ENCODE data around the gene FXR2. TPM values are rescaled to one million over a fixed set of nuclear protein-coding genes. Genes with fewer than 3 reads are reported as not detected.
"Not testable (repeated sequence)": the region's sequence is repeated elsewhere in the genome, so short reads cannot be mapped to it uniquely, and the experiment has no call there.

FXR2 gene
- total RNA-seq, 4 donors from 2014 or later: 6.2 to 37.8 (median 20.1) TPM

DNA sequence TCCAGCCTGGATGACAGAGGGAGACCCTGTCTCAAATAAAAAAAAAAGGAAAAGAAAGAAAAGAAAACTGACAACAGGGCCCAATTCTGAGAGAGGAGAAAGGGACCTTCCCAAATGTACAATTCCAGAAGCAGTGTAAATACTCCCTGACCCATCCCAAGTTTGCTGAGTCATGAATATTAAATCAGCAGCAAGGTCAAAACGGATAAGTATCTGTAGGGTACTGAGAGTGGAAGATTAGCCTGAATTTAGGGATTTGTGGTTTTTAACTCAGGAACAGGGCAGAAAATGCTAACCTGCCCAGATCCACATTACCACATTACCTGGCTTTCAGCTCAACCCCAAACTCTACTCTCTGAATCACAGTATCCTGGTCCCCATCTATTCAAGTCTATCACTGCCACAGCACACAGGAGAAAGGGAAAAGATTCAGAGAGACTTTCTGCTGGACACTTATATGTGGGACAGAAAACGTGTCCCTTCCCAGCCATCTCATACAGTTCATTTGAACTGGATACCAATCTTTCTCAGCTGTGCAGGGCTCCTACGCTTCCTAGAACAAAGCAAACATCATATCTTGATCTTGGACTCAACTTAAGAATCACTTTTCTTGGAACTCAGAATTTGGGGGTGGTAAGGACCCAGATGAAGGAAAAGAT is 2.9 kb downstream of the FXR2 start:
- Histone ChIP-seq H3K4me1 (peaks cover 0 to 16% of the 10 kb centered on the region in 2 donors), H3K36me3 (no peaks in the 10 kb centered on the region), H3K4me3 (no peak overlapping the region), H3K9me3 (no peaks in the 10 kb centered on the region), H3K27me3 (no peaks in the 10 kb centered on the region), H3K27ac (no peak overlapping the region)
- TF ChIP-seq, protein P1, sequence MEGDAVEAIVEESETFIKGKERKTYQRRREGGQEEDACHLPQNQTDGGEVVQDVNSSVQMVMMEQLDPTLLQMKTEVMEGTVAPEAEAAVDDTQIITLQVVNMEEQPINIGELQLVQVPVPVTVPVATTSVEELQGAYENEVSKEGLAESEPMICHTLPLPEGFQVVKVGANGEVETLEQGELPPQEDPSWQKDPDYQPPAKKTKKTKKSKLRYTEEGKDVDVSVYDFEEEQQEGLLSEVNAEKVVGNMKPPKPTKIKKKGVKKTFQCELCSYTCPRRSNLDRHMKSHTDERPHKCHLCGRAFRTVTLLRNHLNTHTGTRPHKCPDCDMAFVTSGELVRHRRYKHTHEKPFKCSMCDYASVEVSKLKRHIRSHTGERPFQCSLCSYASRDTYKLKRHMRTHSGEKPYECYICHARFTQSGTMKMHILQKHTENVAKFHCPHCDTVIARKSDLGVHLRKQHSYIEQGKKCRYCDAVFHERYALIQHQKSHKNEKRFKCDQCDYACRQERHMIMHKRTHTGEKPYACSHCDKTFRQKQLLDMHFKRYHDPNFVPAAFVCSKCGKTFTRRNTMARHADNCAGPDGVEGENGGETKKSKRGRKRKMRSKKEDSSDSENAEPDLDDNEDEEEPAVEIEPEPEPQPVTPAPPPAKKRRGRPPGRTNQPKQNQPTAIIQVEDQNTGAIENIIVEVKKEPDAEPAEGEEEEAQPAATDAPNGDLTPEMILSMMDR (IDR thresholded peaks at IDR 0.05): no peak
- TF ChIP-seq POLR2A (IDR thresholded peaks at IDR 0.05): no peak
- intact Hi-C loops (cut with DNase I; ENCODE audit: low total_unique reads): no loop called here
- DNase-seq: no peak

GRCh38 chr17:7610641-7611040 is 4.1 kb downstream of the FXR2 start:
- Histone ChIP-seq H3K4me1 (peaks cover 0 to 16% of the 10 kb centered on the region in 2 donors), H3K27ac (no peak overlapping the region), H3K27me3 (no peaks in the 10 kb centered on the region), H3K9me3 (no peaks in the 10 kb centered on the region), H3K4me3 (no peak overlapping the region), H3K36me3 (no peaks in the 10 kb centered on the region)
- intact Hi-C loops (cut with DNase I; ENCODE audit: low total_unique reads): no loop called here
- TF ChIP-seq, protein P1 (IDR thresholded peaks at IDR 0.05): no peak
- no peak for TF ChIP-seq POLR2A (IDR thresholded peaks at IDR 0.05)
- no peak for DNase-seq

GRCh38 chr17:7606280-7606679 is 8.4 kb downstream of the FXR2 start:
- no peak overlapping the region for H3K27ac ChIP-seq
- DNase-seq: no peak
- H3K9me3 ChIP-seq: no peaks in the 10 kb centered on the region
- peaks cover 0 to 7% of the 10 kb centered on the region in 2 donors for H3K4me1 ChIP-seq
- no peak overlapping the region for H3K4me3 ChIP-seq
- H3K27me3 ChIP-seq: no peaks in the 10 kb centered on the region
- TF ChIP-seq, protein P1 (IDR thresholded peaks at IDR 0.05): no peak
- TF ChIP-seq POLR2A (IDR thresholded peaks at IDR 0.05): no peak
- H3K36me3 ChIP-seq: no peaks in the 10 kb centered on the region
- intact Hi-C loops (cut with DNase I; ENCODE audit: low total_unique reads): no loop called here

GRCh38 chr17:7597561-7597960 is 17.1 kb downstream of the FXR2 start:
- H3K4me1 ChIP-seq; H3K27me3 ChIP-seq; H3K36me3 ChIP-seq; H3K4me3 ChIP-seq; DNase-seq; H3K9me3 ChIP-seq; H3K27ac ChIP-seq; intact Hi-C loops (cut with DNase I; ENCODE audit: low total_unique reads): not testable (repeated sequence)

GRCh38 chr17:7593296-7593695 is 21.4 kb downstream of the FXR2 start:
- H3K4me3 ChIP-seq: no peak overlapping the region
- H3K9me3 ChIP-seq: no peaks in the 10 kb centered on the region
- no peak overlapping the region for H3K27ac ChIP-seq
- TF ChIP-seq, protein P1 (IDR thresholded peaks at IDR 0.05): no peak
- TF ChIP-seq POLR2A (IDR thresholded peaks at IDR 0.05): no peak
- H3K4me1 ChIP-seq: peaks cover 0 to 4% of the 10 kb centered on the region in 2 donors
- H3K27me3 ChIP-seq: no peaks in the 10 kb centered on the region
- DNase-seq: no peak
- intact Hi-C loops (cut with DNase I; ENCODE audit: low total_unique reads): no loop called here
- no peaks in the 10 kb centered on the region for H3K36me3 ChIP-seq
